BE2C (cell line): ENCODE measurements around the gene GOT2.

Experiments used
- DNase-seq: peaks from one replicate; pipeline ENCODE4 v3.0.0-alpha.2; 2020
- H3K27me3 ChIP-seq: fragments of 250-450 bp; sonication (Bioruptor Pico); 2 replicates; pipeline ENCODE4 v1.5.1; 2020; ENCODE audit warnings: mild to moderate bottlenecking
- H3K36me3 ChIP-seq: fragments of 250-450 bp; sonication (Bioruptor Pico); 2 replicates; pipeline ENCODE4 v1.5.1; 2020; ENCODE audit warnings: mild to moderate bottlenecking
- H3K4me1 ChIP-seq: fragments of 250-450 bp; sonication (Bioruptor Pico); 2 replicates; pipeline ENCODE4 v1.5.1; 2020
- H3K4me3 ChIP-seq: 2 replicates; pipeline ENCODE4 v1.5.1; 2011; ENCODE audit warnings: low read depth, low read length
- H3K9me3 ChIP-seq: fragments of 250-450 bp; sonication (Bioruptor Pico); 2 replicates; pipeline ENCODE4 v1.5.1; 2020
- TF ChIP-seq, protein P1 (sequence below): IDR thresholded peaks from 2 replicates; pipeline ENCODE4 v1.5.1; 2012; ENCODE audit warnings: mild to moderate bottlenecking, low read depth, low read length

GOT2 gene

GRCh38 chr16:58727028-58727781, 6.9 kb downstream of the GOT2 start:
- Histone ChIP-seq H3K9me3 (no peaks in the 10 kb centered on the region), H3K36me3 (peaks cover 37% of the 10 kb centered on the region), H3K4me3 (no peak overlapping the region), H3K27me3 (no peaks in the 10 kb centered on the region), H3K4me1 (no peaks in the 10 kb centered on the region)
- TF ChIP-seq, protein P1, sequence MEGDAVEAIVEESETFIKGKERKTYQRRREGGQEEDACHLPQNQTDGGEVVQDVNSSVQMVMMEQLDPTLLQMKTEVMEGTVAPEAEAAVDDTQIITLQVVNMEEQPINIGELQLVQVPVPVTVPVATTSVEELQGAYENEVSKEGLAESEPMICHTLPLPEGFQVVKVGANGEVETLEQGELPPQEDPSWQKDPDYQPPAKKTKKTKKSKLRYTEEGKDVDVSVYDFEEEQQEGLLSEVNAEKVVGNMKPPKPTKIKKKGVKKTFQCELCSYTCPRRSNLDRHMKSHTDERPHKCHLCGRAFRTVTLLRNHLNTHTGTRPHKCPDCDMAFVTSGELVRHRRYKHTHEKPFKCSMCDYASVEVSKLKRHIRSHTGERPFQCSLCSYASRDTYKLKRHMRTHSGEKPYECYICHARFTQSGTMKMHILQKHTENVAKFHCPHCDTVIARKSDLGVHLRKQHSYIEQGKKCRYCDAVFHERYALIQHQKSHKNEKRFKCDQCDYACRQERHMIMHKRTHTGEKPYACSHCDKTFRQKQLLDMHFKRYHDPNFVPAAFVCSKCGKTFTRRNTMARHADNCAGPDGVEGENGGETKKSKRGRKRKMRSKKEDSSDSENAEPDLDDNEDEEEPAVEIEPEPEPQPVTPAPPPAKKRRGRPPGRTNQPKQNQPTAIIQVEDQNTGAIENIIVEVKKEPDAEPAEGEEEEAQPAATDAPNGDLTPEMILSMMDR, result no peak
- DNase-seq, result no peak

GRCh38 chr16:58723109-58723508, 11.0 kb downstream of the GOT2 start:
- H3K36me3 ChIP-seq, result peaks cover 58% of the 10 kb centered on the region
- no peaks in the 10 kb centered on the region for H3K27me3 ChIP-seq
- H3K4me3 ChIP-seq, result no peak overlapping the region
- no peaks in the 10 kb centered on the region for H3K4me1 ChIP-seq
- DNase-seq, result no peak
- H3K9me3 ChIP-seq, result no peaks in the 10 kb centered on the region
- TF ChIP-seq, protein P1, result no peak

DNA sequence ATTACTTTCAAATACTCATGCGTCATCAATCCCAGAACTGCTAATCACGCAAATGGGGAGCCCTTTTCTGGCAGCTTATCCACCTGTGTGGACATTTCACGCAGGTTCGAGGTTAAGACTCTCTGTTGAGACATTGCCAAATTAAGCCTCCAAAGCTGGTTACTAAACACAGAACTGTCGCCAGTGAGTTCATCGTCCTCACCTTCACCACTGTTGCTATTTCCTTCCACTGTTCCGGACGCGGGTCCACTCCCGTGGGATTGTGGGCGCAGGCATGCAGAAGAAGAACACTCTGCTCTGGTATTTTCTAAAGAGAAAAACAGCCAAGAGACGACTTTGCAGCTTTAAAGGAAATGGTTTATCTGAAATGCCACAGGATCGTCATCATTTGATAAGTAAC, 16.1 kb downstream of the GOT2 start:
- TF ChIP-seq, protein P1, result no peak
- H3K4me3 ChIP-seq, result no peak overlapping the region

GRCh38 chr16:58716468-58716867, 17.6 kb downstream of the GOT2 start:
- Histone ChIP-seq H3K9me3 (no peaks in the 10 kb centered on the region), H3K36me3 (peaks cover 86% of the 10 kb centered on the region), H3K4me3 (no peak overlapping the region), H3K4me1 (no peaks in the 10 kb centered on the region), H3K27me3 (no peaks in the 10 kb centered on the region)
- TF ChIP-seq, protein P1, result no peak
- DNase-seq, result no peak

More for the DNA sequence above, 16.1 kb downstream of the GOT2 start:
- H3K27me3 ChIP-seq, result no peaks in the 10 kb centered on the region
- peaks cover 86% of the 10 kb centered on the region for H3K36me3 ChIP-seq
- H3K9me3 ChIP-seq, result no peaks in the 10 kb centered on the region
- DNase-seq, result no peak
- H3K4me1 ChIP-seq, result no peaks in the 10 kb centered on the region

DNA sequence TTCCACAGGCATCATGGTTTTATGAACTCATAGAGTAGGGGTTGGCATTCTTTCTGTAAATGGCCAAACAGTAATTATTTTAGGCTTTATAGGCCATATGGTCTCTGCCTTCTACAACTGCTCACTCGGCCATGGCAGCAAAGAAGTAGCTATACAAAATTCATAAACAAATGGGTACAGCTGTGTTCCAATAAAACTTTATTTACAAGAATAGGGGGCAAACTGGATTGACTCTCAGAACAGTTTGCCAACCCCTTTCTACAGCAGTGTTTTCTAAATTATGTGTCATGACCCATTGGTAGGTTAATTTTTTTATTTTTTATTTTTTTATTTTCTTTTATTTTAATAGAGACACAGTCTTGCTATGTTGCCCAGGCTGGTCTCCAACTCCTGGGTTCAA, 20.4 kb downstream of the GOT2 start:
- TF ChIP-seq, protein P1, result no peak
- Histone ChIP-seq H3K4me3 (no peak overlapping the region), H3K36me3 (peaks cover 79% of the 10 kb centered on the region), H3K4me1 (no peaks in the 10 kb centered on the region), H3K27me3 (no peaks in the 10 kb centered on the region), H3K9me3 (no peaks in the 10 kb centered on the region)
- no peak for DNase-seq

GRCh38 chr16:58709333-58709732, 24.8 kb downstream of the GOT2 start:
- H3K4me1 ChIP-seq, result no peaks in the 10 kb centered on the region
- DNase-seq, result no peak
- peaks cover 59% of the 10 kb centered on the region for H3K36me3 ChIP-seq
- no peak overlapping the region for H3K4me3 ChIP-seq
- H3K9me3 ChIP-seq, result no peaks in the 10 kb centered on the region
- H3K27me3 ChIP-seq, result no peaks in the 10 kb centered on the region
- TF ChIP-seq, protein P1, result no peak
